Smooth muscle cell (in vitro differentiated cells): ENCODE results near the gene SMIM45.
A peak's percentile ranks its signal among the peaks of the same experiment; 100 is the strongest.

Experiments used
- DNase-seq: peaks from one replicate; lab custom pipeline; 2025; ENCODE audit not compliant: unreplicated experiment; lab: John Stamatoyannopoulos, UW
- H2AFZ ChIP-seq: fragments of 200-600 bp; sonication (generic); 2 replicates; pipeline ENCODE4 v1.6.0; 2016; ENCODE audit warnings: antibody characterized with exemption, low read depth, mild to moderate bottlenecking
- H3F3A ChIP-seq: fragments of 200-600 bp; sonication (generic); 2 replicates; pipeline ENCODE4 v1.6.0; 2017; ENCODE audit warnings: antibody characterized with exemption, low read depth
- H3K27ac ChIP-seq: fragments of 200-600 bp; sonication (generic); 2 replicates; pipeline ENCODE4 v1.5.1; 2016; ENCODE audit warnings: low read depth, mild to moderate bottlenecking
- H3K27me3 ChIP-seq: fragments of 200-600 bp; sonication (generic); 2 replicates; pipeline ENCODE4 v1.6.1; 2016; ENCODE audit warnings: low read depth, mild to moderate bottlenecking
- H3K36me3 ChIP-seq: fragments of 200-600 bp; sonication (generic); 2 replicates; pipeline ENCODE4 v1.5.1; 2016; ENCODE audit warnings: low read depth
- H3K4me1 ChIP-seq: fragments of 200-600 bp; sonication (generic); 2 replicates; pipeline ENCODE4 v1.5.1; 2016; ENCODE audit warnings: low read depth
- H3K4me2 ChIP-seq: fragments of 200-600 bp; sonication (generic); 2 replicates; pipeline ENCODE4 v1.6.0; 2016; ENCODE audit warnings: mild to moderate bottlenecking
- H3K4me3 ChIP-seq: fragments of 200-600 bp; sonication (generic); 2 replicates; pipeline ENCODE4 v1.5.1; 2016; ENCODE audit warnings: mild to moderate bottlenecking
- H3K79me2 ChIP-seq: fragments of 200-600 bp; sonication (generic); 2 replicates; pipeline ENCODE4 v1.6.0; 2016; ENCODE audit warnings: low read depth, mild to moderate bottlenecking
- H3K9ac ChIP-seq: fragments of 200-600 bp; sonication (generic); 2 replicates; pipeline ENCODE4 v1.6.0; 2016; ENCODE audit warnings: low read depth
- H3K9me3 ChIP-seq: fragments of 200-600 bp; sonication (generic); replicated peaks from 2 replicates; pipeline ENCODE4 v1.5.1; 2016; ENCODE audit warnings: low read depth
- H4K20me1 ChIP-seq: fragments of 200-600 bp; sonication (generic); 2 replicates; pipeline ENCODE4 v1.6.0; 2016; ENCODE audit warnings: low read depth
- CTCF ChIP-seq: fragments of 200-600 bp; sonication (generic); IDR thresholded peaks from 2 replicates; pipeline ENCODE4 v1.5.1; 2017; ENCODE audit warnings: borderline replicate concordance, mild to moderate bottlenecking, antibody characterized with exemption; ENCODE audit not compliant: insufficient read depth, poor library complexity, severe bottlenecking
- WGBS: methylation state at CpG from one replicate; pipeline ENCODE4 v1.1.7; 2016; ENCODE audit warnings: low lambda C conversion rate; 5-methylcytosine and 5-hydroxymethylcytosine counted together

SMIM45 gene

GRCh38 chr22:41908411-41909309 lies 43.3 kb upstream of the SMIM45 start:
- Histone ChIP-seq H3K36me3 (no peaks in the 10 kb centered on the region), H3K4me3 (no peak overlapping the region), H3K9me3 (no peaks in the 10 kb centered on the region), H3K4me2 (no peak overlapping the region), H3F3A (no peaks in the 10 kb centered on the region), H2AFZ (no peak overlapping the region), H3K79me2 (no peaks in the 10 kb centered on the region), H3K27me3 (peaks cover 51% of the 10 kb centered on the region), H4K20me1 (peaks cover 55% of the 10 kb centered on the region), H3K4me1 (peaks cover 4% of the 10 kb centered on the region), H3K27ac (no peak overlapping the region), H3K9ac (no peak overlapping the region)
- TF ChIP-seq CTCF, result no peak
- WGBS, result 86% methylated on average over 14 of the region's 14 CpGs
- DNase-seq, result no peak

DNA sequence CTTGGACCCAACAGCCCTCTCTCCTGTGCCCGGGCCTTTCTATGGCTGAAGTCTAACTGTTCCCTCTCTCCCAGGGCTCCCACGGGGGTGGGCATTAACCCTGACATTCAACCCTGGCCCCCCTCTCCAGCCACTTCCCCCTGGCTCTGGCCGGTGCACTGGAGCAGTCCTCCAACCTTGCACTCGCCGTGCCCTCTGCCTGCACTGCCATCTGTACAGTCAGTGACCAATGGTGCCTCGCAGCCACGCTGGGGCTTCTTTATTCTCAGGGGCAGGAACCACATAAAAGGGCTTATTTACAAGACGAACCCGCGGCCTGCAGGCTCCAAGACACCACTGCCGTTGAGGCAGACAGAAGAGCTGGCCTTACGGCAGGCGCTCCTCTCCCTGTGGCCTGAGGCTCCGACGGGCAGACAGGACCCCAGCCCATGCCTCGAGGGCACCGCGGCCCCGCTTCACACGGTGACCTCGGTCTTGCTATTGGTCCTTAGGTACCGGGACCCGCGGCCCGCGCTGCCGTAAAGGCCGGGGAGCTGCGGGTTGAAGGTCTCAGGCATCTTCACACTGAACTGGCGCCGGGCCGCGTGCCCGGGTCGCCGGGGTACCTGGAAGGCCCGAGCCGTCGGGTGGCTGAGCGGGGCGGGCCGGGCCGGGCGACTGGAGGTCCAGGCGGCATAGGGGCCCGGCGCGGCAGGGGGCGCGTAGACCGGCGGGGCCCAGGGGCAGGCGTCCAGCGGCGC lies 42.5 kb upstream of the SMIM45 start:
- no peaks in the 10 kb centered on the region for H3K9me3 ChIP-seq
- H3K4me2 ChIP-seq, result peak overlapping the region; percentile 89
- 32% methylated on average over 26 of the region's 55 CpGs for WGBS
- H2AFZ ChIP-seq, result no peak overlapping the region
- H3K36me3 ChIP-seq, result no peaks in the 10 kb centered on the region
- H3K4me1 ChIP-seq, result peaks cover 4% of the 10 kb centered on the region
- peaks cover 57% of the 10 kb centered on the region for H3K27me3 ChIP-seq
- no peak for DNase-seq
- no peaks in the 10 kb centered on the region for H3K79me2 ChIP-seq
- no peaks in the 10 kb centered on the region for H3F3A ChIP-seq
- H3K27ac ChIP-seq, result no peak overlapping the region
- H3K9ac ChIP-seq, result no peak overlapping the region
- TF ChIP-seq CTCF, result no peak
- H4K20me1 ChIP-seq, result peaks cover 55% of the 10 kb centered on the region
- peak overlapping the region; percentile 38 for H3K4me3 ChIP-seq

DNA sequence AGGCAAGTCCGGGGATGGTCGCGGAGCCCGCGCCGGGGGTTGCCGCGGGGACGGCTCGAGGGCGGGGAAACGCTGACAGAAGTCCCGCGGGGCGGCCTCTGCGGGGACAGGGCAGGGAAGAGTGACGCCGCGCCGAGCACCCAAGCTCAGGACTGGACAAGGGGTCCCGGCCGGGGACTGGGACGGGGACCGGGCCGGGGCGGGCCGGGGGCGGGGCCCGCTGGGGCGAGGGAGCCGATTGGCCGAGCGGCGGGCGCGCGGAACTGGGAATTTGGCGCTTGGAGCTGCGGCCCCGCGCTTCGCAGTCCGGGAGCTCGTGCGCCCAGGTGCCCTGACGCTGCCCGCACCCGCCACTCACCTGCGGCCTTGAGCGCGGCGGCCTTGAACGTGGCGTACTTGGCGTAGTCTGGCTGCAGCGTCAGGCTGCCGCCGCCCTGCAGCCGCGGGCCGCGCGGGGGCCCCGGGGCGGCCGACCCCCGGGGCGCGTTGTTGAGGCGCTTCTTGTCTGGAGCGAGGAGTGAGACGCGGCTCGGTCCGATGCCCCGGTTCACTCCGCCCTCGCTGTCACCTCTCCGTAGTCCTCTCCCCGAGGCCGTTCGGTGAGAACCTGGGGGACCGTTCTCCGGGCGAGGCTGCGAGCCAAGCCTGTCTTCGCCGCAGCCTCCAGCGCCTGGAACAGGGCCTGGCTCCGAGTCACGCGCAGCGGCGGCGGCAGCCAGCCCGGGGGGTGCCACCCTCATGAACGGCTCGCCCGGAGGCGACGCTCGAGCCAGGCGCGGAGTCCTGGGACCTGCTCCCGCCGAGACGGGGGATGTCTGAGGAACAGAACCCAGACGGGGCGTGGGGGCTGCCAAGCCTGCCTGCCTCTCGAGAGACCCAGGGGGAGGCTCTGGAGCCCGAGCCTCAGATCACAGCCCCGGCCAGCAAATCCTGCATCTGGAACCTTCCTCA lies 41.6 kb upstream of the SMIM45 start:
- peak overlapping the region; percentile 38 for H3K4me3 ChIP-seq
- peak overlapping the region; percentile 89 for H3K4me2 ChIP-seq
- no peaks in the 10 kb centered on the region for H3K79me2 ChIP-seq
- no peak for DNase-seq
- H3K27ac ChIP-seq, result no peak overlapping the region
- H3K9me3 ChIP-seq, result no peaks in the 10 kb centered on the region
- peaks cover 66% of the 10 kb centered on the region for H3K27me3 ChIP-seq
- H2AFZ ChIP-seq, result no peak overlapping the region
- H3F3A ChIP-seq, result no peaks in the 10 kb centered on the region
- WGBS, result 7% methylated on average over 57 of the region's 112 CpGs
- H3K4me1 ChIP-seq, result peaks cover 7% of the 10 kb centered on the region
- no peak for TF ChIP-seq CTCF
- H3K9ac ChIP-seq, result no peak overlapping the region
- peaks cover 55% of the 10 kb centered on the region for H4K20me1 ChIP-seq
- no peaks in the 10 kb centered on the region for H3K36me3 ChIP-seq
